ENCODE results near the gene NUDC.
A peak's percentile ranks its signal among the peaks of the same experiment; 100 is the strongest.
"Not testable (repeated sequence)": the region's sequence is repeated elsewhere in the genome, so short reads cannot be mapped to it uniquely, and the experiment has no call there.

Gene NUDC

DNA sequence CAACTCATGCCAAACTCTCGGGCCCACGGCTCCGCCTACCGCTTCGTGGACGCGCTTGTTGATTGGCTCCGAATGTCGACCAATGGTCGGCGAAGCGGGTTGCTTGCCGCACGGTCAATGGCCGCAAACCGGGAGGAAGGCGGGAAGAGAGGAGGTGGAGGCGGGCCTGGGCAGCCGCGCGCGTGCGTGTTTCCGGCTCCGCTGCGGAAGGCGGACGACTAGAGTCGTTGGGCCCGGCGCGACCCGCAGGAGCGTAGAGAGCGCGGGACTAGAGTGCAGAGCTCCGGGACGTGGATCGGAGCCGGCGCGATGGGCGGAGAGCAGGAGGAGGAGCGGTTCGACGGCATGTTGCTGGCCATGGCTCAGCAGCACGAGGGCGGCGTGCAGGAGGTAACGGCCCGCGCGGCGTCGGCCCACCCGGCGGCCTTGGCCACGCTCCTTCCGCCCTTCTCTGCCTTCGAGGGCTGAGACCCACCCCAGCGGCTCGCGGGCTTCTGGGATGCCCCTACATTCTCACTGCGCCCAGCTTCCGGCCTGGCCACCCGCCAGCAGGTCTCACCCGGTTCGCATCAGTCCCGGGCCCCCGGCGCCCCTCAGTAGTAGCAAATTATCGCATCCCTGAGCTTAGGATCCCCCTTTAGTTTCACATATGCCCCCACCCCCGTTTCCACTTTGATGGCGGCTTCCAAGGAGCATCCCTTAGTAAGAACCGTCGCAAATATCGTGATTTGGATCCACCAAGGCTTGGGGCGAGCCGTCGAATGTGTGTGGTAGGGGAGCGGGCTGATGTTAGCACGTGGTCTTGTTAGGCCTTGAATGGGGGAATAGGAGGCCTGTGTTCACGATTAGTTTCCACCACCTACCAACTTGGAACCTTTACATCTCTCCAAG lies at the start of gene NUDC:
Gene NUDC (plus strand): TSS at position 204 of the 891 bp plus-strand sequence. CDS start 106 bp downstream, at position 310.
- DNase-seq (ENCODE audit: low spot score in 2 of 2) (peak; percentile 87 to 97), ATAC-seq (peak; percentile 96)
- Mint-ChIP-seq H3K4me3 (peak within 1 kb of the TSS; percentile 81), H3K4me1 (peaks cover 35% of the 10 kb centered on the region), H3K36me3 (peaks cover 61% of the 10 kb centered on the region), H3K27ac (peak within 1 kb of the TSS; percentile 95), H3K9me3 (no peaks in the 10 kb centered on the region)

DNA sequence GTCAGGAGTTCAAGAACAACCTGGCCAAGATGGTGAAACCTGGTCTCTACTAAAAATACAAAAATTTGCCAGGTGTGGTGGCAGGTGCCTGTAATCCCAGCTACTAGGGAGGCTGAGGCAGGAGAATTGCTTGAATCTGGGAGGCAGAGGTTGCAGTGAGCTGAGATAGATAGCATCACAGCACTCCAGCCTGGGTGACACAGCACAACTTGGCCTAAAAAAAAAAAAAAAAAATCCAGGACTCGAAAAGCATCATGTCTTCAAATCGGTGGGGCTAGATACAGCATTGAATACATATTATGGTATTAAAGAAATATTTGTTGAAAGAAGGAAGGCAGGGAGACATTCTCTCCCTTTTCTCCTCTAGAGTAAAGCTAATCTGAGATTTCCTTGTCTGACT lies 48.4 kb upstream of the NUDC start:
- H3K27ac Mint-ChIP-seq; H3K4me3 Mint-ChIP-seq; H3K9me3 Mint-ChIP-seq; H3K4me1 Mint-ChIP-seq; ATAC-seq; DNase-seq (ENCODE audit: low spot score in 2 of 2): not testable (repeated sequence)
- H3K36me3 Mint-ChIP-seq: peaks cover 17% of the 10 kb centered on the region

DNA sequence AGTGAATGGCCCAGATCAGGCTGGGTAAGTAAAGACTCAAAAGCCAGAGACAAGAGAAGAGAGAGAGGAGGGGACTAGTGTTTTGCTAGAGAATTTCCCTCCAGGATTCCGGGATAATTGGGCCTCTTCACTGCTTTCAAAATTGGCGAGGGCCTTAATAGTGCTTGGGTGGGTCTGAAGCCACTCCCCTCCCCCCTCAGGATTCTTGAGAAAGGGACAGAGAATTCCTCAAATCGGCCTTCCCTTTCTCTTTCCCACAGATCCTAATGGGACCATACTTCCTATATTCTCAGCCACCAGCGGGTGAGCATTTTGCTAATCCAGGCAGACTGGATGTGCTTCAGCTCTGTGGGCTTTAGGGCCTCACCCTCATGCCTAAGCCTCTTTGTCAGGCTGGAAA lies 46.6 kb upstream of the NUDC start:
- ATAC-seq (no peak), DNase-seq (ENCODE audit: low spot score in 2 of 2) (no peak)
- H3K36me3 Mint-ChIP-seq: peaks cover 34% of the 10 kb centered on the region
- H3K27ac Mint-ChIP-seq: peak overlapping the region; percentile 48
- no peaks in the 10 kb centered on the region for H3K4me1 Mint-ChIP-seq
- H3K4me3 Mint-ChIP-seq: no peak overlapping the region
- no peaks in the 10 kb centered on the region for H3K9me3 Mint-ChIP-seq

GRCh38 chr1:26877326-26877725 lies 44.2 kb upstream of the NUDC start:
- no peak overlapping the region for H3K27ac Mint-ChIP-seq
- H3K4me3 Mint-ChIP-seq: no peak overlapping the region
- ATAC-seq: no peak
- no peaks in the 10 kb centered on the region for H3K4me1 Mint-ChIP-seq
- no peaks in the 10 kb centered on the region for H3K9me3 Mint-ChIP-seq
- no peak for DNase-seq (ENCODE audit: low spot score in 2 of 2)
- H3K36me3 Mint-ChIP-seq: peaks cover 59% of the 10 kb centered on the region

DNA sequence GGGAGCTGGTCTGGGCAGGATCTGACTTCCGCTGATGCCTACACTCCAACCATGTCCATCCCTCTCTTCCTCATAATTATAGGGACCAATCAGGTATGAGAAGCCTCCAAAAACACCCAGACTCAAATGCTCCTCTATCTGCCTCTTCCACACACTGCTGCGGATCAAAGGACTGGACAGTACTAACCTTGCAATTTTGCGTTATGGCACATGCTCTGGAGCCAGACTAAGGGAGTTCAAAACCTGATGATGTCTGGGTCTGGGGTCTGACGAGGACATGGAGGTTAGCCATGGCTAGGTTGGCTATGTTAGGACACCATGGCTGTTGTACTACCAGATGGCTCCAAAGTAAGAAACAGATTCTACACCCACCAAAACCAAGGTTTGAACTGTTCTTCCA lies 41.8 kb upstream of the NUDC start:
- Mint-ChIP-seq H3K36me3 (peaks cover 74% of the 10 kb centered on the region), H3K4me3 (no peak overlapping the region), H3K27ac (no peak overlapping the region)

GRCh38 chr1:26881611-26882010 lies 39.9 kb upstream of the NUDC start:
- Mint-ChIP-seq H3K4me1 (peaks cover 11% of the 10 kb centered on the region), H3K36me3 (peaks cover 87% of the 10 kb centered on the region)
- H3K27ac Mint-ChIP-seq; ATAC-seq; H3K9me3 Mint-ChIP-seq; H3K4me3 Mint-ChIP-seq; DNase-seq (ENCODE audit: low spot score in 2 of 2): not testable (repeated sequence)

More for the DNA sequence above, 41.8 kb upstream of the NUDC start:
- peaks cover 7% of the 10 kb centered on the region for H3K4me1 Mint-ChIP-seq
- DNase-seq (ENCODE audit: low spot score in 2 of 2) (no peak), ATAC-seq (no peak)
- no peaks in the 10 kb centered on the region for H3K9me3 Mint-ChIP-seq

DNA sequence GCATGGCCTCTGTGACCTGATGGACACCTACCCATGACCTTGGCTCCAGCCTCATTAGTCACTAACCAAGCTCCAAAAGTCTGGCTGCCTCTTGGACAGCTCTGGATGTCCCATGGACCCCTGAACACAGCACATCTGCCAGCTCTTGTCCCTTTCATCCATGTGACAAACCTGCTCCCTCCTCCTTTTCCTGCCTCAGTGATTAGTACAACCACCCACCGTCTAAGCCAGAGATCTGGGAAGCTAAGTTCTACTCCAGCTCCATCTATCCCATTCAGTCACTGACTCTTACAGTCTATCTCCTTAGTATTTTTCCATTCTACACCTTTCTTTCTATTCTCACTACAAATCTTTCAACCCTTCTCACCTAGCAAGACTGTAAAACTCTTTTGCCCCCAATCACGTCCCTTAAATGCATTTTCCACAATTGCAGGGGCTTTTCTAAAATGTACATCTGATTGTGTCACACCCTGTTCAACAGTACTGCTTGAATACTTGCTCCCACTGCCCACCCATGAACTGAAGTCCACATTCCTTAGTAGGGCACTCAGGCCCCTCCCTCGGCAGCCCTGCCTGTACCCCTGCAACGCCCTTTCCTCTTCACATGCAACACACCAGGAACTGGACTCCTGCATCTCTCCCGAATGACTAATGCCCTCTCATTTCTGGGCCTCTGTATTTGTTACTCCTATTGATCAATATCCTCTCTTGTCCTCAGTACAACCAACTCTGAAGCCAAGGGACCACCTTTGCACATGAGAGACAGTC lies 38.7 kb upstream of the NUDC start:
- Mint-ChIP-seq H3K27ac (peak overlapping the region; percentile 1), H3K36me3 (peaks cover 97% of the 10 kb centered on the region), H3K4me1 (peaks cover 18% of the 10 kb centered on the region), H3K9me3 (no peaks in the 10 kb centered on the region), H3K4me3 (no peak overlapping the region)
- ATAC-seq: no peak
- no peak for DNase-seq (ENCODE audit: low spot score in 2 of 2)

DNA sequence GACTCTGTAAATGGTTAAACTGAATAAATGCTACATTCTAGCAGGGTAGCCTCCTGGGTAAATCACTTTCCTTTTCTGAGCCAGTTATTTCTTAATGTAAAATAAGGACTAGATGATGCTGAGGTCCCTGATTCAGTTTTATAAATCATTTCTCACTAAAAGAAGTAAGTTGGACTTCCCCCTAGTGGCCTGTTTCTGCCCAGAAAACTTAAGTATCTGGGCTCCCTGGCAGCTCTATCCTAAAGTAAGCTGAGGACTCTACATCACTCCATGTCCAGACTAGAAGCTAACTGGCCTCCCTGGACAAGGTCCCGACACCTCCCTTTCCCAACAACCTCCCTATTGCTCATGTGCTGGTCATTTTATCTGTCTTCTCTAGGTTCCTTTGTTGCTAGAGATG lies 34.4 kb upstream of the NUDC start:
- Mint-ChIP-seq H3K9me3 (no peaks in the 10 kb centered on the region), H3K27ac (no peak overlapping the region), H3K36me3 (peaks cover 90% of the 10 kb centered on the region), H3K4me3 (no peak overlapping the region), H3K4me1 (peaks cover 41% of the 10 kb centered on the region)
- no peak for DNase-seq (ENCODE audit: low spot score in 2 of 2)
- no peak for ATAC-seq

DNA sequence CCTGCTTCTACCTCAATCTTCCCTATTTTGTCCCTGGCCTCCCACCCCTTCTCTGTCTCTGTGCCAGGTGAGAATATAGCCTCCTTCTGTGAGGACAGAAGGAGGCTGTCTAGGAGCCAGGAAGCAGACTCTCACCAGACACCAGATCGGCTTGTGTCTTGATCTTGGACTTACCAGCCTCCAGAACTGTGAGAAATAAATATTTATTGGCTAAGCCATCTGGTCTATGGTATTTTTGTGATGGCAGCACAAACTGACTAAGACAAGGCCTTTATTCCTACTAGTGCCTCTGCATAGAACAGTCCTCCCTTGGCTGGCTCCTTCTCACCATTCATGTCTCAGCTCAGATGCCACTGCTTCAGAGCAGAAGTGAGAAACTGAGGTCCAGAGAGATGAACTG lies 33.3 kb upstream of the NUDC start:
- DNase-seq (ENCODE audit: low spot score in 2 of 2) (no peak), ATAC-seq (no peak)
- Mint-ChIP-seq H3K27ac (peak overlapping the region; percentile 98), H3K4me1 (peaks cover 36% of the 10 kb centered on the region), H3K4me3 (peak overlapping the region; percentile 97), H3K36me3 (peaks cover 90% of the 10 kb centered on the region), H3K9me3 (no peaks in the 10 kb centered on the region)

GRCh38 chr1:26889551-26890466 lies 31.7 kb upstream of the NUDC start, which contains the start of gene GPN2:
GPN2 (minus strand) TSS chr1:26890283; CDS start chr1:26890096, 187 bp downstream.
- Mint-ChIP-seq H3K4me1 (peaks cover 34% of the 10 kb centered on the region), H3K36me3 (peaks cover 90% of the 10 kb centered on the region), H3K27ac (peak within 1 kb of the TSS; percentile 98), H3K4me3 (peak within 1 kb of the TSS; percentile 97), H3K9me3 (no peaks in the 10 kb centered on the region)
- ATAC-seq (peak; percentile 97), DNase-seq (ENCODE audit: low spot score in 2 of 2) (peak; percentile 54 to 88)

DNA sequence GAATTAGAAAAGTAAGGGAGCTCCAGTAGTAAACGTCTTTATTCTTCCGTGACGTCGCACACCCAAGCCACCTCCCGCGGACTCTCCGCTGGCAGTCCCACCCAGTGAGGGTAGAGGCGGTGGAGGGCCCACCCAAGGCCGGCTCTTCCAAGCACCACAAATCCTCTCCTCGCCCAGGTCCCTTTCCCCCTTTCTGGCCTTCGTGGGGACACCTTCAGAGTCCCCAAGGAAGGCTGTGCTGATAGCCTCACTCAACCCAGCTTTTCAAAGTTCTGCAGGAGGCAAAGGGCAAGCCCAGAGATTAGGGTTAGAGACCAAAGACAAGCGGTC lies 31.1 kb upstream of the NUDC start:
- Mint-ChIP-seq H3K4me3 (peak overlapping the region; percentile 97), H3K9me3 (no peaks in the 10 kb centered on the region), H3K27ac (peak overlapping the region; percentile 98), H3K4me1 (peaks cover 29% of the 10 kb centered on the region), H3K36me3 (peaks cover 90% of the 10 kb centered on the region)
- DNase-seq (ENCODE audit: low spot score in 2 of 2) (no peak), ATAC-seq (peak; percentile 50)

DNA sequence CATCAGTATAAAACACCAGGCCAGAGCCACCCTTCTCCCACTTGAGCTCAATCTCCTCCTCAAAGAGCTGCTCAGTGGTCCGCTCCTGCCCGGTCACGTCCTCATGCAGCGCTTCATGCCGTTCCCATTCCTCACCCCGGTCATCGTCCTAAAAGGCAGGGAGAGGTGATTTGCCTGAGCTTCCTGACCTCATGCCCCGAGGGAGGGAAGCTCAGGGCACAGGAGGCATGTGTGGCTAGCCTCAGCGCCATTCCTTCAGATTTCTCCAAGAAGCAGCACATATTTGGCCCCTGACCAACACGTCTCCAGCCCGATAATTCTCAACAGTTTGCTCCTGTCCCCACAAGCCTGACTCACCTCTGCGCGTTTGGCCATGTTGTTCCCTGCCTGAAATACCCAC lies 27.3 kb upstream of the NUDC start:
- peak overlapping the region; percentile 42 for H3K27ac Mint-ChIP-seq
- ATAC-seq (no peak), DNase-seq (ENCODE audit: low spot score in 2 of 2) (no peak)
- no peaks in the 10 kb centered on the region for H3K9me3 Mint-ChIP-seq
- no peak overlapping the region for H3K4me3 Mint-ChIP-seq
- peaks cover 90% of the 10 kb centered on the region for H3K36me3 Mint-ChIP-seq
- peaks cover 24% of the 10 kb centered on the region for H3K4me1 Mint-ChIP-seq

GRCh38 chr1:26897351-26897750 lies 24.2 kb upstream of the NUDC start:
- Mint-ChIP-seq H3K27ac (no peak overlapping the region), H3K9me3 (no peaks in the 10 kb centered on the region), H3K36me3 (peaks cover 78% of the 10 kb centered on the region), H3K4me3 (no peak overlapping the region), H3K4me1 (peaks cover 21% of the 10 kb centered on the region)
- DNase-seq (ENCODE audit: low spot score in 2 of 2) (no peak), ATAC-seq (no peak)

GRCh38 chr1:26900001-26900814 lies 21.3 kb upstream of the NUDC start, which contains the start of gene GPATCH3:
GPATCH3 (minus strand) TSS chr1:26900467; CDS start chr1:26900442, 25 bp downstream.
- peak within 1 kb of the TSS; percentile 99 for H3K27ac Mint-ChIP-seq
- DNase-seq (ENCODE audit: low spot score in 2 of 2) (peak; percentile 78 to 92), ATAC-seq (peak; percentile 92)
- peaks cover 50% of the 10 kb centered on the region for H3K36me3 Mint-ChIP-seq
- H3K4me3 Mint-ChIP-seq: peak within 1 kb of the TSS; percentile 93
- H3K9me3 Mint-ChIP-seq: no peaks in the 10 kb centered on the region
- peaks cover 21% of the 10 kb centered on the region for H3K4me1 Mint-ChIP-seq
